Body of pancreas (tissue), 4 donors: ENCODE measurements around the gene TSHR. TPM values are rescaled to one million over a fixed set of nuclear protein-coding genes. Genes with fewer than 3 reads are reported as not detected.

Experiments used
- ATAC-seq: fragments of 150-250 bp; one replicate; pipeline ENCODE4 v1.9.1; 2016
- DNase-seq, 4 donors: peaks; one replicate each; pipeline ENCODE4 v3.0.0-alpha.2; 2019
- H3K27ac ChIP-seq, 4 donors: fragments of 200-600 bp; sonication (generic); 1 replicate in 3 of 4; 2 replicates in 1 of 4; pipeline versions ENCODE4 v1.5.1 to v1.6.1; 2016 to 2019; ENCODE audit warnings: mild to moderate bottlenecking in 1 of 4, mixed read lengths in 1 of 4, moderate library complexity in 1 of 4
- H3K27me3 ChIP-seq, 2 donors: fragments of 200-600 bp; sonication (generic); one replicate each; pipeline ENCODE4 v1.6.0; 2016; ENCODE audit warnings: mild to moderate bottlenecking in 1 of 2
- H3K36me3 ChIP-seq, 2 donors: fragments of 200-600 bp; sonication (generic); replicated peaks in 1 of 2; 2 replicates each; pipeline ENCODE4 v1.5.1; 2016; ENCODE audit warnings: low read depth in 2 of 2; ENCODE audit not compliant: insufficient read depth in 1 of 2
- H3K4me1 ChIP-seq: fragments of 200-600 bp; sonication (generic); one replicate; pipeline ENCODE4 v1.6.0; 2016
- H3K4me3 ChIP-seq, 2 donors: fragments of 200-600 bp; sonication (generic); 1 replicate in 1 of 2; 2 replicates in 1 of 2; pipeline ENCODE4 v1.5.1; 2016 to 2019
- H3K9me3 ChIP-seq, 3 donors: fragments of 200-600 bp; sonication (generic); 1 replicate in 2 of 3; 2 replicates in 1 of 3; pipeline ENCODE4 v1.5.1; 2016
- POLR2A ChIP-seq, 3 donors: fragments of 450-650 bp; IDR thresholded peaks; one replicate each; pipeline ENCODE4 v1.6.1; 2016; ENCODE audit warnings: antibody characterized with exemption in 3 of 3, mild to moderate bottlenecking in 2 of 3
- WGBS, 2 donors: methylation state at CpG; one replicate each; pipeline ENCODE4 v1.1.5; 2017; 5-methylcytosine and 5-hydroxymethylcytosine counted together
- intact Hi-C: fragments of 100-400 bp; cut with DNase I; formaldehyde crosslinking; loops from one replicate; pipeline ENCODE4 v1.15.1; 2023
- total RNA-seq, 2 donors: library from RNA; depleted of rRNA; stranded (reverse); fragments of >200 nt; gene quantifications; one replicate each; pipeline ENCODE4 v1.1.0, GENCODE V29; 2016
- TF ChIP-seq, protein P1 (sequence below), 7 experiments: fragments of 450-650 bp in 4 of 7; fragments of 200-600 bp in 3 of 7; sonication (generic) in 3 of 7; IDR thresholded peaks; one replicate each; pipeline ENCODE4 v1.5.1; 2016 to 2019; ENCODE audit warnings: antibody characterized with exemption in 7 of 7

TSHR gene
- total RNA-seq, 2 donors from 2014 or later: not detected

DNA sequence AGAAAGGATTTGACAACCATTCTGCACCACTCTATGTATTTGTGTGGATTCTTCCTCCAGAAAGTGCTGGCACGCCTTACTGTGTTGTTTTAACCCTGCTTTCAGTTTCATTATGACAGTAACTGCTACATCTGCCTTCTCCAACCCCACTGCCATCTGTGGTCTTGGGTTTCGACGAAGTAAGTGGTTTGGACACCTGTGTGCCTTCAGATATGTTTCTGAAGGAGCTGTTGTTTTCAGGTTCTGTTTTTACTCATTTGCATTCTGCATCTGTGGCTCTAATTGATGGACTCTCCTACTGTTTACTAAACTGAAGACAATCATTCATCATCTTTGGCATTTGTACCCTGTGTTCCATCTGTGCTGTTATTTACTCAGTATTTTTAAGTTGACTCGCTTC is 4.1 kb downstream of the TSHR start:
- ATAC-seq (no peak), DNase-seq (peak in 1 of 4 donors; percentile 11)
- Histone ChIP-seq H3K4me3 (no peak overlapping the region), H3K9me3 (no peaks in the 10 kb centered on the region), H3K27ac (no peak overlapping the region), H3K4me1 (peaks cover 10% of the 10 kb centered on the region), H3K36me3 (no peaks in the 10 kb centered on the region), H3K27me3 (no peaks in the 10 kb centered on the region)
- TF ChIP-seq, protein P1, sequence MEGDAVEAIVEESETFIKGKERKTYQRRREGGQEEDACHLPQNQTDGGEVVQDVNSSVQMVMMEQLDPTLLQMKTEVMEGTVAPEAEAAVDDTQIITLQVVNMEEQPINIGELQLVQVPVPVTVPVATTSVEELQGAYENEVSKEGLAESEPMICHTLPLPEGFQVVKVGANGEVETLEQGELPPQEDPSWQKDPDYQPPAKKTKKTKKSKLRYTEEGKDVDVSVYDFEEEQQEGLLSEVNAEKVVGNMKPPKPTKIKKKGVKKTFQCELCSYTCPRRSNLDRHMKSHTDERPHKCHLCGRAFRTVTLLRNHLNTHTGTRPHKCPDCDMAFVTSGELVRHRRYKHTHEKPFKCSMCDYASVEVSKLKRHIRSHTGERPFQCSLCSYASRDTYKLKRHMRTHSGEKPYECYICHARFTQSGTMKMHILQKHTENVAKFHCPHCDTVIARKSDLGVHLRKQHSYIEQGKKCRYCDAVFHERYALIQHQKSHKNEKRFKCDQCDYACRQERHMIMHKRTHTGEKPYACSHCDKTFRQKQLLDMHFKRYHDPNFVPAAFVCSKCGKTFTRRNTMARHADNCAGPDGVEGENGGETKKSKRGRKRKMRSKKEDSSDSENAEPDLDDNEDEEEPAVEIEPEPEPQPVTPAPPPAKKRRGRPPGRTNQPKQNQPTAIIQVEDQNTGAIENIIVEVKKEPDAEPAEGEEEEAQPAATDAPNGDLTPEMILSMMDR (IDR thresholded peaks at IDR 0.05): no peak
- no peak for TF ChIP-seq POLR2A (IDR thresholded peaks at IDR 0.05)
- WGBS, 2 donors: 34 to 53% methylated on average over 4 of the region's 4 CpGs
- intact Hi-C loops: no loop called here

DNA sequence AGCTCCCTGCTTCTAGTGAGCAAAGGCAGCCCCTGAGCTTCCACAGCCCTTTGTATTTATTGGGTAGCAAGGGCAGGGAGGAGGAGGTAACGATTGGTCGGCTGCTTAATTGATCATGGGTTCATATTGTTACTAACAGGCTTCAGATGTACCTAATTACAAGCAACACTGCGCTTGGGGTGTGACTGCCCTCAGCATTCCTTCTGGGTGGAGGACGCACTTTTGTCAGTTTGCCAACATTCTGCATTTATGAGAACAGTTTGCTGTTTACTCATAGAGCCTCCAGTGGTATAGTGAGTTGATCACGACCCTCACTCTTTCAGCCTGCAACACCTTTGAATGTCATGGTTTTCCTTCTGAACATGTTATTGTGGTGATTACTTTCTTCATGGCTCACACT is 9.6 kb downstream of the TSHR start:
- Histone ChIP-seq H3K4me3 (no peak overlapping the region), H3K9me3 (no peaks in the 10 kb centered on the region), H3K4me1 (no peaks in the 10 kb centered on the region), H3K27ac (no peak overlapping the region), H3K27me3 (no peaks in the 10 kb centered on the region), H3K36me3 (no peaks in the 10 kb centered on the region)
- 54 to 56% methylated on average over 5 of the region's 5 CpGs for WGBS, 2 donors
- DNase-seq (no peak), ATAC-seq (no peak)
- TF ChIP-seq, protein P1 (IDR thresholded peaks at IDR 0.05): no peak
- no peak for TF ChIP-seq POLR2A (IDR thresholded peaks at IDR 0.05)
- intact Hi-C loops: no loop called here

DNA sequence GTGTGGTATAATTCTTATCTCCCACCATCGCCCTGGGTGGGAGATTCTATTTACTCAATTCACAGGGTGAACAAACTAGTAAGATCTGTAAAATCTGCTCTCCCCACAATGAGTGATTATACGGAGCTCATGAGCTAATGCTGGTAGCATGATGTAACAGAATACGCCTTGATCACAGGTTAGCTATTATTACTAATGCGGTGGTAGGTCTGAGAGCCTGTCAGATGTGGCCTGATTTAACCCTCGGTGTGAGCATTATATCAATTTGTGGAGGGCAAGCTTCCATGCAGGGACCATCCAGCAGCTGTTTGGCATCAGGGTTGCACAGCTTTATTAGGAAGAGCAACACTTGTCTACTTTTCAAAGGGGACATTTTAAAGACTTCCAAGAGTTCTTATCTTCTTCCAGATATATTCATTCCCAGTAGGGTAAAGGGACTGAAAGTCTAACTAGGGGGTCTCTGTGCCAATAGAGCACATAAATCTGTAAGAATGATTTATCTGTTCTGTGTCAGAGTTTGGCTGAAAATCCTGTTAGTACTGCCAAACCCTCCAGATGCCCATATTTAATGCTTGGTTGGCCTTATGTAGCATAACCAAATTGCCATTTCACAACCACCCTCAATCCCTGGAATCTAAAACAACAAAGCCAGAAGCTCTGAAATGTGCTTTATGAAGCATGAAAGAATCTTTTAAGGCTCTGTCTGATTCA is 18.7 kb downstream of the TSHR start:
- intact Hi-C loops: no loop called here
- TF ChIP-seq, protein P1 (IDR thresholded peaks at IDR 0.05): no peak
- TF ChIP-seq POLR2A (IDR thresholded peaks at IDR 0.05): no peak
- Histone ChIP-seq H3K36me3 (no peaks in the 10 kb centered on the region), H3K9me3 (no peaks in the 10 kb centered on the region), H3K4me1 (no peaks in the 10 kb centered on the region), H3K4me3 (no peak overlapping the region), H3K27ac (no peak overlapping the region), H3K27me3 (no peaks in the 10 kb centered on the region)
- DNase-seq: no peak
- ATAC-seq: peak; percentile 48
- 25 to 37% methylated on average over 5 of the region's 5 CpGs for WGBS, 2 donors

DNA sequence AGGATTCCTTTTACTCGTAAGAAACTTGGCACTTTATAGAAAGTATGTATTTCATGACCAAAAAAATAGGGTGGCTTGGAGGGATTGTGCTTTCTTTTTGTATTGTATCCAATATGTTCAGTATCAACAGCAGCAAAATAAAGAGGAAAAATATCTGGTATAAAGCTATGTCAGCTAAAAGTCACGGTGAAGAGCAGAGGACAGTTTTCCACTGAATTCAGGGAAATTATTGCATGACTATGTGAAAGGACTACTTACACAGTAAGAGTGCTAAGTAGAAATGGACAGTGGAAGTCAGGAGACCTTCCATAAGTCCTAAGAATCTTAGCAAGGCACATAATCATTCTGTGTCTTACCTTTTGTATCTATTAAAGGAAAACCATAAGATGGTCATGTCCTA is 19.3 kb downstream of the TSHR start:
- Histone ChIP-seq H3K4me3 (no peak overlapping the region), H3K9me3 (no peaks in the 10 kb centered on the region), H3K4me1 (no peaks in the 10 kb centered on the region), H3K27me3 (no peaks in the 10 kb centered on the region), H3K27ac (no peak overlapping the region), H3K36me3 (no peaks in the 10 kb centered on the region)
- WGBS, 2 donors: 78 to 90% methylated on average over 2 of the region's 2 CpGs
- intact Hi-C loops: no loop called here
- ATAC-seq (no peak), DNase-seq (no peak)
- TF ChIP-seq, protein P1 (IDR thresholded peaks at IDR 0.05): no peak

DNA sequence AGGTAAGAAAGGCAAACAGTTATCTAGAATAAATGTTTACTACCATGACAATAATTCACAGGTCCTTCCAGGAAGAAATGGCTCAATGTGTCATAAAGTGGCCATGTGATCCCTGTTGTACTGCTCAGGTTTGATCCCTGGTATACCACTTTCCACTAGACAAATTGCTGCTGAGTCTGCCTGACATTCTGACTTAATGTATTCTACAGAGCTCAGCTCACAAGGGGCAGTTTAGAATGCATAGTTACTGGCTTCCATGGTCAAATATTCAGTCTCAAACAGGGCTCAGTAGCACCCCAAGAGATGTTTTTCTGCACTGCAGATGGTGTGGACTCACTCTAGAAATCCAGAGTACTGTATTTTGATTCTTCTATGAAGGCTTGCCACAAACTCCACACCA is 21.8 kb downstream of the TSHR start:
- Histone ChIP-seq H3K4me3 (no peak overlapping the region), H3K27ac (no peak overlapping the region), H3K9me3 (no peaks in the 10 kb centered on the region), H3K36me3 (no peaks in the 10 kb centered on the region), H3K4me1 (no peaks in the 10 kb centered on the region), H3K27me3 (no peaks in the 10 kb centered on the region)
- no peak for ATAC-seq
- intact Hi-C loops: no loop called here
- no peak for TF ChIP-seq POLR2A (IDR thresholded peaks at IDR 0.05)
- TF ChIP-seq, protein P1 (IDR thresholded peaks at IDR 0.05): no peak
- DNase-seq: no peak
